HG02610 (cell line): ENCODE data around the gene HUWE1.

ENCODE experiments used
- ATAC-seq: cut with Tn5 transposase; IDR thresholded peaks from one replicate; pipeline ENCODE4 v1.9.1; 2021; ENCODE audit warnings: mild to moderate bottlenecking, moderate library complexity; ENCODE audit not compliant: unreplicated experiment

Gene HUWE1

GRCh38 chrX:53622431-53622830 is 64.1 kb downstream of the HUWE1 start:
- no peak for ATAC-seq

- ATAC-seq, result no peak
Measured at GRCh38 chrX:53621418-53621986, 65.0 kb downstream of the HUWE1 start.

GRCh38 chrX:53616946-53617345 is 69.6 kb downstream of the HUWE1 start:
- ATAC-seq, result no peak

GRCh38 chrX:53606456-53606855 is 80.1 kb downstream of the HUWE1 start:
- no peak for ATAC-seq

GRCh38 chrX:53605004-53605403 is 81.5 kb downstream of the HUWE1 start:
- ATAC-seq, result no peak

GRCh38 chrX:53599781-53600396 is 86.6 kb downstream of the HUWE1 start:
- ATAC-seq, result no peak

- ATAC-seq, result no peak
Measured at GRCh38 chrX:53598169-53598568, 88.3 kb downstream of the HUWE1 start.

GRCh38 chrX:53595266-53595810 is 91.2 kb downstream of the HUWE1 start:
- ATAC-seq, result no peak

- ATAC-seq, result no peak
Measured at GRCh38 chrX:53594354-53594753, 92.2 kb downstream of the HUWE1 start.

GRCh38 chrX:53587795-53588420 is 98.6 kb downstream of the HUWE1 start:
- no peak for ATAC-seq

GRCh38 chrX:53584891-53585290 is 101.6 kb downstream of the HUWE1 start:
- ATAC-seq, result no peak

- ATAC-seq, result no peak
Measured at GRCh38 chrX:53583571-53583970, 102.9 kb downstream of the HUWE1 start.

GRCh38 chrX:53580742-53581504 is 105.6 kb downstream of the HUWE1 start:
- ATAC-seq, result no peak

GRCh38 chrX:53571494-53571893 is 115.0 kb downstream of the HUWE1 start:
- no peak for ATAC-seq

- ATAC-seq, result no peak
Measured at GRCh38 chrX:53563324-53563723, 123.2 kb downstream of the HUWE1 start.

- ATAC-seq, result no peak
Measured at GRCh38 chrX:53561912-53562311, 124.6 kb downstream of the HUWE1 start.

- no peak for ATAC-seq
Measured at GRCh38 chrX:53558646-53559045, 127.9 kb downstream of the HUWE1 start.

- ATAC-seq, result no peak
Measured at GRCh38 chrX:53556868-53557267, 129.7 kb downstream of the HUWE1 start.

GRCh38 chrX:53550756-53551463 is 135.6 kb downstream of the HUWE1 start:
- no peak for ATAC-seq

- ATAC-seq, result no peak
Measured at GRCh38 chrX:53547668-53548067, 138.9 kb downstream of the HUWE1 start.

GRCh38 chrX:53544936-53545335 is 141.6 kb downstream of the HUWE1 start:
- no peak for ATAC-seq
